GM19372 (cell line): ENCODE measurements around the gene ARAF.

Source experiments
- ATAC-seq: cut with Tn5 transposase; IDR thresholded peaks from one replicate; pipeline ENCODE4 v1.9.1; 2021; ENCODE audit warnings: mild to moderate bottlenecking, low read depth, moderate library complexity; ENCODE audit not compliant: unreplicated experiment

The ARAF gene

DNA sequence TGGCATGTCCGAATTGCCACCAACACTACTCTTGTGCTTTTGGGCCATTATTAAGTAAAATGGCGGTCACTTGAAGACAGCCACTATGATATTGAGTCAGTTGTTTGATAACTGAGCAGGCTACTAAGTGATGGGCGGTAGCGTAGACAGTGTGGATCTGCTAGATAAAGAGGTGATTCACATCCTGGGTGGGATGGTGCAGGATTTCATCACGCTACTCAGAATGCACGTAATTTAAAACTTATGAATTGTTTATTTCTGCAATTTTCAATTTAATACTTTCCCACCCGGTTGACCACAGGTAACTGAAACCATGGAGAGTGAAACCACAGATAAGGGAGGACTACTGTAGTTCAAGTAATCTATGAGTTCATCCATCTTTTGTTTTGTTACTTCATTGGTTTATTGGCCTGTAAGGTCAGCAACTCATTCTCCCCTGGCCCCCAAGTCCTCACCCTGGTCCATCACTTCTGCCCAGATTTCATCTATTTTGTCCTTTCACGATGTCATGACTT is 2.9 kb downstream of the ARAF start:
- no peak for ATAC-seq

DNA sequence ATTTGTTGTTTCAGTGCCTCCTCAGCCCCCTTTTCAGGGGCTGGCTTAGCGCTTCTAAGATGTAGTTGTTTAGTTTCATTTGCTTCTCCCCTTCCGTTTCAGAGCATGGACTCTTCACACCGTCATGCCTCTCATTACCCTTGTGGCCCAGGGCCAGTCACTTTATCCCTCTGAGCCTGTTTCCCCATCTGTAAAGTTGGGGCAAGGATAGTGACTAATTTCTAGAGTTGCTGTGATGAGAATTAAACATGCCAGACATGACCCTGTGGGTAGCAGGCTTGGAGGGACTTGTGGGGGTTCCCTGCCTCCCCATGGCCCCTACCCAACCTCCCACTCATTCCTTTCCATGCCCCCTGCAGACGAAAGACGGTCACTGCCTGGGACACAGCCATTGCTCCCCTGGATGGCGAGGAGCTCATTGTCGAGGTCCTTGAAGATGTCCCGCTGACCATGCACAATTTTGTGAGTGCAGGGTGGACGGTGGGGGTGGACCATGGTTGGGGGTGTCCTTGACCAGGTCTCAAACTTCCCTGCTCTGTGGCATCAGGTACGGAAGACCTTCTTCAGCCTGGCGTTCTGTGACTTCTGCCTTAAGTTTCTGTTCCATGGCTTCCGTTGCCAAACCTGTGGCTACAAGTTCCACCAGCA is 3.6 kb downstream of the ARAF start:
- no peak for ATAC-seq

- ATAC-seq: no peak
Measured at GRCh38 chrX:47566841-47567240, 5.8 kb downstream of the ARAF start.

DNA sequence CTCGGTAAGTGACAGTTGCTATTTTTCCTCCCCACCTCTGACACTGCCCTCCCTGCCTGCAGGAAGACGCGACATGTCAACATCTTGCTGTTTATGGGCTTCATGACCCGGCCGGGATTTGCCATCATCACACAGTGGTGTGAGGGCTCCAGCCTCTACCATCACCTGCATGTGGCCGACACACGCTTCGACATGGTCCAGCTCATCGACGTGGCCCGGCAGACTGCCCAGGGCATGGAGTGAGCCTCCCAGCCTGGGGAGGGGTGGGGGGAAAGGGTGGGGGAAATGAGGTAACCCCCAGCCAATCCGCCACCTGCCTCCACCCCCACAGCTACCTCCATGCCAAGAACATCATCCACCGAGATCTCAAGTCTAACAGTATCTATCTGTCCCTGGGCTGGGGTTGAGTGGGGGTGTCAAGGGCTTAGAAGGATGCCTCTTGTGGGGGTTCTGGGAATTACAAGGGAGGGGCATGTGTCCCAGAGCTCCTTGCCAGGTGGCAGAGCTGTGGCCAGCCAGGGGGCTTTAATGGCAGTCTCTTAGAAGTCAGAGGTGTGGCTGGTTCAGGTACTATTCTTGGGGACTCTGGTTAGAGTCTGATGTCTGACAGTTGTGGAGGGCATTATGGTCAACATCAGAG is 7.8 kb downstream of the ARAF start:
- no peak for ATAC-seq

- no peak for ATAC-seq
Measured at GRCh38 chrX:47570794-47571193, 9.8 kb downstream of the ARAF start.

DNA sequence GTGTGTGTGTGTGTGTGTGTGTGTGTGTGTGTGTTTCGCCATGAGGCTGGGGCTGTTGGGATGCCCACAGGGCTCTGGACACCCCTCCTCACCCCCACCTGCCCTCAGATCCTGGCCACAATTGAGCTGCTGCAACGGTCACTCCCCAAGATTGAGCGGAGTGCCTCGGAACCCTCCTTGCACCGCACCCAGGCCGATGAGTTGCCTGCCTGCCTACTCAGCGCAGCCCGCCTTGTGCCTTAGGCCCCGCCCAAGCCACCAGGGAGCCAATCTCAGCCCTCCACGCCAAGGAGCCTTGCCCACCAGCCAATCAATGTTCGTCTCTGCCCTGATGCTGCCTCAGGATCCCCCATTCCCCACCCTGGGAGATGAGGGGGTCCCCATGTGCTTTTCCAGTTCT is 10.2 kb downstream of the ARAF start:
- ATAC-seq: no peak

GRCh38 chrX:47571896-47572295 is 10.9 kb downstream of the ARAF start:
- ATAC-seq: no peak

DNA sequence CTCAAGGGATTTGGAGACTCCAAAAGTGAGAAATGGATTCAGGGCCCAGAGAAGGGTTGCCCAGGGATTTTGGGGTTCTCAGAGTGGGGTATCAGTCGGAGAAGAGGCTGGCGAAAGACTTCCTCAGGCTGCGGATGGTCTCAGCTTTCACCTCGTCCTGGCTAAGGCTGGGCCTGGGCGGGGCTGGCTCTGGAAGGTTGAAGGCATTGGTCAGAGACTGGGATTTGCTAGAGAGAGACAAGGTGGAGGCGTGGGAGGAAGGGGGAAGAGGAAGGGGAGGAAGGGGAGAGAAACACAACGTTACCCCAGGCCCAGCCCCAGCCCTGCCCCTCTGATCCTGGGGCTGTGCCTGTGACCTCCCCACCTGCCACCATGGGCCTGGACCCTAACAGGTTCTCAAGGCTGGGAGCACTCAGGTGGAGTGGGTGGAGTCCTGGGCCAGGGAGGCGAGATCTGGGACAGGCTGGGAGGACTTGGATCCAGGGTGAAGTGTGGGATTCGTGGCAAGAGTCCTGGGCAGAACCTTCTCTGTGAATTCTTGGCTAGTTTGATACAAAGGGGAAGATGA is 11.9 kb downstream of the ARAF start:
- no peak for ATAC-seq

GRCh38 chrX:47573341-47574075 is 12.5 kb downstream of the ARAF start:
- ATAC-seq: no peak

- ATAC-seq: no peak
Measured at GRCh38 chrX:47574076-47574546, 13.1 kb downstream of the ARAF start.

GRCh38 chrX:47574547-47575301 is 13.7 kb downstream of the ARAF start:
- ATAC-seq: no peak

GRCh38 chrX:47576021-47576898 is 15.3 kb downstream of the ARAF start:
- ATAC-seq: no peak

- ATAC-seq: no peak
Measured at GRCh38 chrX:47577424-47577823, 16.4 kb downstream of the ARAF start.

DNA sequence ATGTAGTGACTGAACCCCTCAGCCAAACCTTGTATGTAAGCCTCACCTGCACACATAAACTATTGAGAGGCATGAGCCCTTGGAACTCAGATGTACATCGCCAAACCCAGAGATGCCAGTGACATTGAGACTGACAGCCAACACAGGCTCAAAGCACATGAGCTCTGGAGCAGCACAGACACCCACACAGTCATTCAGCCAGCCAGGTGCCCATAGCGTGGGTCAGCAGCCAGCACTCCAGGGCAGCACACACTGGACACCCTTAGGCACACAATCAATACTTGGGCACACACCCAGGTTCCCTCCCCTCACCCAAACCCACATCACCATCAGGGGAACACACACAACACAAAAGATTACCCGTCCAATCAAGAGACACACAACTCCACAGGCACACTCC is 16.9 kb downstream of the ARAF start:
- no peak for ATAC-seq

- ATAC-seq: no peak
Measured at GRCh38 chrX:47578692-47579091, 17.7 kb downstream of the ARAF start.

DNA sequence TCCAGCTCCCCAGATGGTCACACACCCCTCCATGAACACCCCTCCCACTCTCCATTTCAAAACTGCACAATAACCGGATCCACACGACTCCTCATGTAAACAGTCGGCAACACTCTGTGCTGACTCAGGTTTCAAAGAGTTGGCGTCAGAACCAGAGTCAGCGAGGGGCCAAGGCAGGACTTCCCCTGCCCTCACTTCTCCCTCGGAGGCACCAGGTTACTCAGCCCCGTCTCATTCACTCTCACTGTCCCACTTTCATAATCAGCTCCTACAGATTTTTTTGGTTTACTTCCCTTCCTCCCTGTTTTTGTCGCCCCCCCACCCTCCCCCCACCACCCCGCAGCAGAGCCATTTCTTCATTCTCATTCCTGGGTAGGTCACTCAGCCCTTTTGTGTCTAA is 18.5 kb downstream of the ARAF start:
- ATAC-seq: no peak

GRCh38 chrX:47581731-47582647 is 21.0 kb downstream of the ARAF start, which contains the start of gene TIMP1:
TIMP1 (plus strand) TSS chrX:47582436; CDS start chrX:47583416, 980 bp downstream.
- ATAC-seq: peak; percentile 90

DNA sequence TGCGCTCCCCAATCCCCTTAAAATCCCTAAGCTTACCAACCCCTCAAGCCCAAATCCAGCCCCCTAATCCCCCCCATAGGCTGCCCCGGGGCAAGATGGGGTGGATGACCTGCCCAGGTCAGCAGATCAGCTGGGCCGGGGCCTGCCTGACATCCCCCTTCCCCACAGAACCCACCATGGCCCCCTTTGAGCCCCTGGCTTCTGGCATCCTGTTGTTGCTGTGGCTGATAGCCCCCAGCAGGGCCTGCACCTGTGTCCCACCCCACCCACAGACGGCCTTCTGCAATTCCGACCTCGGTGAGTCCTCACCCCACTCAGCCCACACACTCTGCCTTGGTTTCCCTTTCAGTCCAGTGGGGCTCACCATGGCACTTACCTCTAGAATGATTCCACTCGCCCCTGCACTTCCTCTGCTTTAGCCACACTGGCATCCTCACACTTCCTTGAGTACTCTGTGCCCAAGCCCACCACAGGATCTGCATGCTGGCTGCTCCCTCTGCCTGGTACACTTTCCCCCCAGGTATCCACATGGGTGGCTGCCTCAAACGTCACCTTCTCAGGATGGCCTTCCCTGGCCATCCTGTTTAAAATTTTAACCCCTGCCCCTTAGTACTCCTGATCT is 22.3 kb downstream of the ARAF start:
- no peak for ATAC-seq
